ENCODE measurements around the gene SLC39A3.

The SLC39A3 gene

GRCh38 chr19:2763687-2764086, 23.9 kb upstream of the SLC39A3 start:
- no peak overlapping the region for H3K4me3 ChIP-seq (ENCODE audit: control insufficient read depth, low read depth, low read length)
- TF ChIP-seq, protein P1, sequence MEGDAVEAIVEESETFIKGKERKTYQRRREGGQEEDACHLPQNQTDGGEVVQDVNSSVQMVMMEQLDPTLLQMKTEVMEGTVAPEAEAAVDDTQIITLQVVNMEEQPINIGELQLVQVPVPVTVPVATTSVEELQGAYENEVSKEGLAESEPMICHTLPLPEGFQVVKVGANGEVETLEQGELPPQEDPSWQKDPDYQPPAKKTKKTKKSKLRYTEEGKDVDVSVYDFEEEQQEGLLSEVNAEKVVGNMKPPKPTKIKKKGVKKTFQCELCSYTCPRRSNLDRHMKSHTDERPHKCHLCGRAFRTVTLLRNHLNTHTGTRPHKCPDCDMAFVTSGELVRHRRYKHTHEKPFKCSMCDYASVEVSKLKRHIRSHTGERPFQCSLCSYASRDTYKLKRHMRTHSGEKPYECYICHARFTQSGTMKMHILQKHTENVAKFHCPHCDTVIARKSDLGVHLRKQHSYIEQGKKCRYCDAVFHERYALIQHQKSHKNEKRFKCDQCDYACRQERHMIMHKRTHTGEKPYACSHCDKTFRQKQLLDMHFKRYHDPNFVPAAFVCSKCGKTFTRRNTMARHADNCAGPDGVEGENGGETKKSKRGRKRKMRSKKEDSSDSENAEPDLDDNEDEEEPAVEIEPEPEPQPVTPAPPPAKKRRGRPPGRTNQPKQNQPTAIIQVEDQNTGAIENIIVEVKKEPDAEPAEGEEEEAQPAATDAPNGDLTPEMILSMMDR (conservative IDR thresholded peaks at IDR 0.05; ENCODE audit: control insufficient read depth, insufficient read depth, low read depth, low read length), result no peak

GRCh38 chr19:2762783-2763496, 23.1 kb upstream of the SLC39A3 start:
- H3K4me3 ChIP-seq (ENCODE audit: control insufficient read depth, low read depth, low read length), result no peak overlapping the region
- TF ChIP-seq, protein P1 (conservative IDR thresholded peaks at IDR 0.05; ENCODE audit: control insufficient read depth, insufficient read depth, low read depth, low read length), result no peak
- no peak for DNase-seq (ENCODE audit: low read depth)

More at GRCh38 chr19:2763687-2764086, 23.9 kb upstream of the SLC39A3 start:
- DNase-seq (ENCODE audit: low read depth), result no peak

DNA sequence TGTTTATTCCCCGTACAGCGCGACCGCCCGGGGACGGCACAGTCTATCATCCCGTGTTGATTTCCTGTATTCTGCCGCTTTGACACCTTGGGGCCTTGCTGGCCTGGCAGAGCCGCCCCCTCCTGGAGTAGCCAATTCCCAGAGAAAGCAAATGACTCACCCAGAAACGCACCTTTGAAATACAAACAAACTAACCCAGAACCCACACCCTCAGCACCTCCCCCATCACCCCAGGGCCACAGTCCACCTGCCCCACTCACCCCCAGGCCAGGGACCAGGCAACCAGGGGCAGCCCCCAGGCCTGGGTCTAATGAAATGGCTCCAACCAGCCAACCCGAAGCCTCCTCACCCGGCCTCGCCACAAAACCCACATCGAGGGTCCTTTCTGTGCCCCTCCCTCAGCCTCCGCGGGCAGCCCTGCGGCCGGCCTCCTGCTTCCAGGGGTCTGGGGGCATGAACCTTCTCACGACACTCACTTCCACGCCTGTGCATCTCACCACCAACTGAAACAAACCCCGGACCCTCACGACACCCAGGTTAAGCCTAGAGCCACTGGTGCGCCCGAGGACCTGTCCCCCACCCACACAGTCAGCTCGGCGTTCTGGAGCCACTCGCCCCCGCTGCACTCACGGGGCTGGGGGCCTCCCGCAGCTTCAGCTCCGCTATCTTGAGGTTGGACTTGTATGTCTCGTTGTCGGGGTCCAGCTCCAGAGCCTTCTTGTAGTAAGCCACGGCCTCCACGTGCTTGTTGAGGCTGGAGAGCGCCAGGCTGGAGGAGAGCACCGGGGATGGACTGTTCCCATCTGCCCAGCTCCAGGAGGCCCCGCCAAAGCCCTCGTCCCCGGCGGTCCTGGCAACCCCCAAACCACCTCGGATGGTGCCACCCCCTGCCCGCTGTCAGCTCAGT, 22.3 kb upstream of the SLC39A3 start:
- DNase-seq (ENCODE audit: low read depth), result no peak
- TF ChIP-seq, protein P1 (conservative IDR thresholded peaks at IDR 0.05; ENCODE audit: control insufficient read depth, insufficient read depth, low read depth, low read length), result no peak
- no peak overlapping the region for H3K4me3 ChIP-seq (ENCODE audit: control insufficient read depth, low read depth, low read length)

GRCh38 chr19:2761309-2761677, 21.5 kb upstream of the SLC39A3 start:
- no peak for DNase-seq (ENCODE audit: low read depth)
- TF ChIP-seq, protein P1 (conservative IDR thresholded peaks at IDR 0.05; ENCODE audit: control insufficient read depth, insufficient read depth, low read depth, low read length), result no peak

DNA sequence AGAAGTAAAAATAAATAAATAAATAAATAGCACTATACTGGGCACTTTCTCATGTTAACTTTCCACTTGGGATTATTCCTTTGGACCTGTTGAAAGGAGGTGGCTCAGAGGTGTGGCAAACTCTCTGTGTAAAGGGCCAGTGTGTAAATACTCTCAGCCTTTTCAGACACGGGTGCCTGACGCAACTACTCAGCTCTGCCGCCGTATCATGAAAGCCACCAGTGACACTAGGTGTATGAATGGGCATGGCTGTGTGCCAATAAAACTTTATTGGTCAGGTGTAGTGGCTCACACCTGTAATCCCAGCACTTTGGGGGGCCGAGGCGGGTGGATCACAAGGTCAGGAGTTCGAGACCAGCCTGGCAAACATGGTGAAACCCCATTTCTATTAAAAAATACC, 20.1 kb upstream of the SLC39A3 start:
- TF ChIP-seq, protein P1 (conservative IDR thresholded peaks at IDR 0.05; ENCODE audit: control insufficient read depth, insufficient read depth, low read depth, low read length), result no peak
- DNase-seq (ENCODE audit: low read depth), result no peak
- H3K4me3 ChIP-seq (ENCODE audit: control insufficient read depth, low read depth, low read length), result no peak overlapping the region

More at GRCh38 chr19:2761309-2761677, 21.5 kb upstream of the SLC39A3 start:
- H3K4me3 ChIP-seq (ENCODE audit: control insufficient read depth, low read depth, low read length), result no peak overlapping the region

GRCh38 chr19:2759362-2759761, 19.5 kb upstream of the SLC39A3 start:
- no peak overlapping the region for H3K4me3 ChIP-seq (ENCODE audit: control insufficient read depth, low read depth, low read length)
- TF ChIP-seq, protein P1 (conservative IDR thresholded peaks at IDR 0.05; ENCODE audit: control insufficient read depth, insufficient read depth, low read depth, low read length), result no peak
- no peak for DNase-seq (ENCODE audit: low read depth)
